Measurements from ENCODE around the gene AP1AR. TPM values are rescaled to one million over a fixed set of nuclear protein-coding genes. Genes with fewer than 3 reads are reported as not detected.

Gene AP1AR
- total and polyA plus RNA-seq, 4 donors: 7.6 to 14.7 (median 7.8) TPM

- Histone ChIP-seq H3K36me3 (ENCODE audit: control insufficient read depth in 4 of 4, insufficient read depth in 3 of 4, low read depth in 1 of 4, low read length in 3 of 4) (no peaks in the 10 kb centered on the region), H3K9ac (ENCODE audit: low read depth in 1 of 2, low read length in 2 of 2) (no peak overlapping the region), H3K27me3 (ENCODE audit: control insufficient read depth in 4 of 4, insufficient read depth in 4 of 4, low read length in 3 of 4) (no peaks in the 10 kb centered on the region), H3K4me1 (ENCODE audit: control insufficient read depth in 4 of 4, insufficient read depth in 4 of 4, low read length in 3 of 4) (peaks cover 0 to 5% (median 0%) of the 10 kb centered on the region in 4 donors), H3K27ac (ENCODE audit: low read depth in 1 of 2, low read length in 2 of 2) (no peak overlapping the region), H3K9me3 (ENCODE audit: control insufficient read depth in 4 of 4, low read length in 3 of 4) (no peaks in the 10 kb centered on the region), H3K4me3 (ENCODE audit: low read depth in 1 of 3, low read length in 3 of 3) (no peak overlapping the region)
- 90% methylated on average over 5 of the region's 5 CpGs for WGBS
- no peak for DNase-seq (ENCODE audit: low spot score)
- TF ChIP-seq JUND (IDR thresholded peaks at IDR 0.05) (no peak), GABPA (IDR thresholded peaks at IDR 0.05 in 1 of 2, conservative IDR thresholded peaks at IDR 0.05 in 1 of 2) (no peak), TAF1 (conservative IDR thresholded peaks at IDR 0.05) (no peak), RXRA (IDR thresholded peaks at IDR 0.05) (no peak), YY1 (IDR thresholded peaks at IDR 0.05) (no peak), MAX (IDR thresholded peaks at IDR 0.05) (no peak), CTCF (IDR thresholded peaks at IDR 0.05; ENCODE audit: low read depth, low read length, missing input control) (no peak), HNF4G (IDR thresholded peaks at IDR 0.05) (no peak), SP1 (IDR thresholded peaks at IDR 0.05) (no peak), FOXA1 (IDR thresholded peaks at IDR 0.05) (no peak), HNF4A (conservative IDR thresholded peaks at IDR 0.05) (no peak), REST (IDR thresholded peaks at IDR 0.05) (no peak), FOXA2 (IDR thresholded peaks at IDR 0.05) (no peak), EGR1 (IDR thresholded peaks at IDR 0.05; ENCODE audit: low read depth in 2 of 2) (no peak), RAD21 (IDR thresholded peaks at IDR 0.05) (no peak), NR2F2 (IDR thresholded peaks at IDR 0.05) (no peak), ZBTB33 (IDR thresholded peaks at IDR 0.05) (no peak), ATF3 (IDR thresholded peaks at IDR 0.05) (no peak)
Observed at GRCh38 chr4:112318239-112319142, 86.9 kb downstream of the AP1AR start.

Other genes with a start within 250 kb of the AP1AR start
- gene FAM241A, start 86.3 kb upstream of the AP1AR start, total RNA-seq: 1 to 10 TPM; 1.1 to 2.3 TPM
- gene FAM241A, start 86.3 kb upstream of the AP1AR start, polyA plus RNA-seq: 1 to 10 TPM; 1.4 to 2.0 TPM
- gene TIFA, start 54.1 kb downstream of the AP1AR start, total RNA-seq: 1 to 10 TPM; 4.2 to 5.4 TPM
- 1 to 10 TPM; 4.6 to 6.3 TPM for gene TIFA, start 54.1 kb downstream of the AP1AR start, polyA plus RNA-seq
- 10 to 100 TPM in 1 of 2 donors, 1 to 10 TPM in 1; 4.2 to 14.0 TPM for gene ALPK1, start 65.6 kb downstream of the AP1AR start, total RNA-seq
- 1 to 10 TPM; 2.8 to 5.2 TPM for gene ALPK1, start 65.6 kb downstream of the AP1AR start, polyA plus RNA-seq